B cell (primary cell): ENCODE data around the gene ABCD4.

Experiments
- CTCF ChIP-seq: fragments of 200-600 bp; IDR thresholded peaks from one replicate; pipeline ENCODE4 v1.8.0; 2022; ENCODE audit warnings: antibody characterized with exemption, mild to moderate bottlenecking
- EZH2 ChIP-seq: IDR thresholded peaks from 2 replicates; pipeline ENCODE4 v1.6.1; 2012; ENCODE audit warnings: borderline replicate concordance, low read depth, mild to moderate bottlenecking, moderate library complexity, low read length; ENCODE audit not compliant: insufficient read depth, poor library complexity, severe bottlenecking

DNA sequence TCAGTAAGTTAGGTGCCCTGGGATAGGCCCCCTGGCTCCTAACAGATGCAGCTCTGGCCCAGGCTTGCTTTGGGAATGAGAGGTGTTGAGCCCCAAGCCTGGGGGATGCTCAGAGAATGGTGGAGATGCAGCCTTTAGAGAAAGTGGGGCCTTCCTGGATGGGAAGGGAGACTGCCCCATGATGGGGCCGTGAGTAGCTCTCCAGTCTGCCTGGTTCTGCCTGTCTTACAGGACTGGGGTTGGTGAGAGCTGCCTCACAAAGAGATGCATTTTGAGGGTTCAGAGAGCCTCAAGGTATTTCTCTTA is 45.0 kb upstream of the ABCD4 start:
- no peak for TF ChIP-seq EZH2
- no peak for TF ChIP-seq CTCF
